Measurements from ENCODE around the gene FICD.
"Not testable (repeated sequence)": the region's sequence is repeated elsewhere in the genome, so short reads cannot be mapped to it uniquely, and the experiment has no call there.

Gene FICD

GRCh38 chr12:108514973-108515814, at the start of gene FICD:
FICD (plus strand) TSS chr12:108515277; CDS start chr12:108516973, 1,696 bp downstream.
- DNase-seq = peak; percentile 100

- DNase-seq = no peak
Observed at GRCh38 chr12:108465417-108465816, 49.7 kb upstream of the FICD start.

- no peak for DNase-seq
Observed at GRCh38 chr12:108468196-108468968, 46.7 kb upstream of the FICD start.

- DNase-seq = no peak
Observed at GRCh38 chr12:108473400-108474055, 41.5 kb upstream of the FICD start.

GRCh38 chr12:108475396-108475795, 39.7 kb upstream of the FICD start:
- no peak for DNase-seq

GRCh38 chr12:108477055-108477880, 37.8 kb upstream of the FICD start:
- DNase-seq = no peak

- no peak for DNase-seq
Observed at GRCh38 chr12:108477881-108478259, 37.2 kb upstream of the FICD start.

GRCh38 chr12:108478611-108479206, 36.4 kb upstream of the FICD start:
- no peak for DNase-seq

GRCh38 chr12:108479364-108480070, 35.6 kb upstream of the FICD start:
- DNase-seq = no peak

GRCh38 chr12:108482717-108483212, 32.3 kb upstream of the FICD start:
- no peak for DNase-seq

GRCh38 chr12:108483213-108484059, 31.6 kb upstream of the FICD start:
- no peak for DNase-seq

GRCh38 chr12:108484431-108484830, 30.6 kb upstream of the FICD start:
- DNase-seq = no peak

GRCh38 chr12:108484845-108485244, 30.2 kb upstream of the FICD start:
- no peak for DNase-seq

GRCh38 chr12:108485371-108485770, 29.7 kb upstream of the FICD start:
- not testable (repeated sequence) for DNase-seq

- not testable (repeated sequence) for DNase-seq
Observed at GRCh38 chr12:108487029-108487428, 28.0 kb upstream of the FICD start.

- no peak for DNase-seq
Observed at GRCh38 chr12:108491256-108491655, 23.8 kb upstream of the FICD start.

GRCh38 chr12:108495054-108495453, 20.0 kb upstream of the FICD start:
- peak; percentile 23 to 49 for DNase-seq

GRCh38 chr12:108495823-108496579, 19.1 kb upstream of the FICD start:
- no peak for DNase-seq

- DNase-seq = no peak
Observed at GRCh38 chr12:108498136-108498535, 16.9 kb upstream of the FICD start.

- DNase-seq = no peak
Observed at GRCh38 chr12:108502922-108503321, 12.2 kb upstream of the FICD start.

Measured in stimulated activated CD4-positive, alpha-beta T cell treated with anti-CD3 and anti-CD28 coated beads, Interleukin-2, amount 100 ng/mL, for 24 hours (primary cell).